HG02588 (cell line): Measurements from ENCODE around the gene RIN3.

Experiments used
- ATAC-seq: cut with Tn5 transposase; IDR thresholded peaks from one replicate; pipeline ENCODE4 v1.9.1; 2021; ENCODE audit warnings: mild to moderate bottlenecking, moderate library complexity; ENCODE audit not compliant: unreplicated experiment

RIN3 gene

DNA sequence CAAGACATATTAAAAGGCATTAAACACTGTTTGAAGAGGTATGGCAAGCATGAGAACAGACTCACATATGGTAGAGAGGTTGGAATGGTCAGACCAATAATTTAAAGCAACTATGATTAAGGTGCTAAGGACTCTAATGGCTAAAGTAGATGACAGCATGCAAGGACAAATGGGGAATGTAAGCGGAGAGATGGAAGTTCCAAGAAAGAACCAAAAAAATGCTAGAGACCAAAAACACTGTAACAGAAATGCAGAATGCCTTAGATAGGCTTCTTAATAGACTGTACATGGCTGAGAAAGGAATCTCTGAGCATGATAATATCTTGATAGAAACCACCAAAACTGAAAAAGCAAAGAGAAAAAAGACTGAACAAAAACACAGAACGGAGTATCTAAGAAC, 77.4 kb downstream of the RIN3 start:
- ATAC-seq, result no peak

DNA sequence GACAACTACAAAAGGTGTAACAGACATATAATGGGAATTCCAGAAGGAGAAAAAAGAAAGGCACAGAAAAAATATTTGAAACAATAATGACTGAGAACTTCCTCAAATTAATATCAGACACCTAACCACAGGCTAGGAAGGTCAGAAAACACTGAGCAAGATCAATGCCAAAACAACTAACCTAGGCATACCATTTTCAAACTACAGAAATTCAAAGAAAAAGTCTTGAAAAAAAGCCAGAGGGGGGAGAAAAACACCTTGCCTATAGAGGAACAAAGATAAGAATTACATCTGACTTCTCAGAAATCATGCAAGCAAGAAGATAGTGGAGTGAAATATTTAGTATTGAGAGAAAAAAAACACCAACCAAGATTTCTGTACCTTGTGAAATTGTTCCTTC, 77.8 kb downstream of the RIN3 start:
- ATAC-seq, result no peak

DNA sequence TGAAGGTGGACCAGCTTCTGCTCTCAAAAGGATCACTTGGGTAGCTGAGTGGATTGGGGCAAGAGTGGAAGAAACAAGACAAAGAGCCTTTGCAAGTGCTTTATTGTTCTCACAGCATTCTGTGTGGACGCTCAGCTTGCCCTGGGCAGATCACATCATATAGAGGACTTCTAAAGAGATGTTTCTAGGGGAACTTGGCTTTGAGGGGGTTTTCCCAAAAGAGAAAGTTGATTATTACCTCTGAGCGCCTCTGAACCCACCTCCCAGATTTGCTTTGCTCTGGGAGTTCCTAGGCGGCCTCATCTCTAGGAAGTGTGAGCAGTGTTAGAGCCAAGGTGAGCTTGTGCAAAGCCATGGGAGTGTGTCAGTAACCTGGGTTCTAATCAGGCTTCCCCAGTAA, 81.7 kb downstream of the RIN3 start:
- no peak for ATAC-seq

DNA sequence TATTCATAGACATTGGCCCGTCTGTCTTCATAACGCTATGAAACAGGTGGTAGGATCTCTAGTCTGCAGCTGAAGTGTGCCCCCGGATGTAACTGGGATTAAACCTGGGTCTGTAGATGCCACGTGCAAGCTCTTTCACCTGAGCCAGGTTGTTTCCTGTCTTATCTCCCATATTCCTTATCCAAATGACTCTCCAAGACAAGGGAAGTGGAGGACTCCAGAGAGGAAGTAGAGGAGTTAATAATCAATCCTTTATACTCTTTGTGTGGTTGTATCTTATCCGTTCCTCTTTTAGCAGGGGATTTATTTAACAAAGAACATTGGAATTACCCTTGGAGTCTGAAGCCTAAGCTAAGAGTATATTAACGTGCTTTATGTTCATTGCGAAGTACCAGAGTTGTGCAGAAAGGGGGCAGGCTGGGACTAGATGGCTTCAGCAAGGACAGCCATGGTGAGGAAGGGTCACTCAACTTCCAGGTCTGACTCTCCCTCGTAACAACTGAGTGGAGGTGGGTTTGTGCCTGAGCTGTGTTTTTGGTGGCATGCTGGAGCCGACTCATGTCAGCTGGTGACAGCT, 82.8 kb downstream of the RIN3 start:
- ATAC-seq, result no peak

- ATAC-seq, result no peak
Measured at GRCh38 chr14:92597906-92598905, 84.6 kb downstream of the RIN3 start.

DNA sequence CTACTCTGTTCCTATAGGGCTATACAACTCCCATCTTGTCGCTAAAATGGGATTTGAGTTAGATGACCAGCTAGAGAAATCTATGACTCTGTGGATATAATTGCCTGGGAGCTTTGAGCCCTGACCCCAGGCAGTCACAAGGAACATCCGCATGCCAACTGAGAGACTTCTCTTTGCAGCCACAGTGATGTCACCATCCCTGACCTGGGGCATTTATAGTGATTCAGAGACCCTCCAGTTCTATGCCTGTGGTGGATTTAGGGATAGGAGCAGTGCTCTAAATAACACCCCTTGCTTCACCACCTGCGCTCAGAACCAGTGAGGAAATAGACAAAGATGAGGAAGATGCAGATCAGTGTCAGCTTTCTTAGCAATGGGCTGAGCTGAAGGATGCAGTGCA, 86.2 kb downstream of the RIN3 start:
- no peak for ATAC-seq

DNA sequence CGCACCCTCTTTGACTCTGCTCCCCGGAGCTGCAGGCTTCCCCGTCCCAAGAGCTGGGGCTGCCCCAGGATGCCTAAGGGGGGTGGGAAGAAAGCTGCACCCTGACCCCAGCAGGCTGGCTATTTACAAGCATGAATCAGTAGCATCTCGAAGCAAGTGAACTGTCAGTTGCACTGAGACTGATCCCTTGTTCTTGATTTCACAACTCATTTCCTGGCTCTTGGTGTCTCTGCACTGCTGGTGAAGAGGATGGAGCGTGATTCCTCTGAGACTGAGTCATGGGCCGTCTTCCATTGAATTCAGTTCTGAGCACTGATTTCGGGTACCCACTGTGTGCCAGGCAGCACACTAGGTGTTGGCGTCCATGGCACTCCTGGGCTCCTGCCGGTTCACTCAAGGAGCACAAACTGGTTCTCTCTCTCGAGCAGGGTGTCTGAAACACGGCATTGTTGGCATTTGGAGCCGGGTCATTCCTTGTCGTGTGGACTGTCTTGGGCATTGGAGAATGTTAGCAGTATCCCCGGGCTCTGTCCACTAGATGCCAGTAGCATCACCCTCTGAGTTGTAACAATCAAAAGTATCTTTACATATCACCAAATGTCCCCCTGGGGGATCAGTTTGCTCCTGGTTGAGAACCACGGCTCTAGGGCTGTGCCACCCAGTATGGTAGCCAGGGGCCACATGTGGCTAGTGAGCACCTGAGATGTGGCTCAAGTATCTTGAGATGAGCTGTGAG, 86.9 kb downstream of the RIN3 start:
- ATAC-seq, result no peak

DNA sequence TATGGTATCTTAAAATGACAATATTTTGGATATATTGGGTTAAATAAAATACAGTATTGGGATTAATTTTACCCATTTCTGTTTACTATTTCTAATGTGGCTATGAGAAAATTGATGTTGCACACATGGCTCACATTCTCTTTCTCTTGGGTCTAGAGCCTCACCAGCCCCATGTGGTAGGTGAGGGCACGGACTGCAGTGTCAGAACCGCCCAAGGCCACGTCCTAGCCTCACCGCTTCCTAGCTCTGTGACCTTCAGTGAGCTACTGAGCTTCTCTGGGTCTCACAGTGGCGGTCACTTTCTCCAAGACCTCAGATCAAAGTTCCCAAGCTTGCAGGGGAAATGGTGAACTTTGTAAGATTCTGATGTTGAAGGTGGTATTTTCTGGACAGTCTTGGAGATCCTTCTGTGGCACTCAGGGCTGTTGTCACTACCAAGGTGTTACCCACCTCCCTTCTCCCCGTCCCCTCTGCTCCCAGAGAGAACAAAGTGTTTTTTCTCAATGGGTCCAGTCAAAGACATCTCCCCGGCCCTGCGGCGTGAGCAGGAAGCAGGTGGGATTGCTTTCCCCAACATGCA, 87.6 kb downstream of the RIN3 start:
- no peak for ATAC-seq

DNA sequence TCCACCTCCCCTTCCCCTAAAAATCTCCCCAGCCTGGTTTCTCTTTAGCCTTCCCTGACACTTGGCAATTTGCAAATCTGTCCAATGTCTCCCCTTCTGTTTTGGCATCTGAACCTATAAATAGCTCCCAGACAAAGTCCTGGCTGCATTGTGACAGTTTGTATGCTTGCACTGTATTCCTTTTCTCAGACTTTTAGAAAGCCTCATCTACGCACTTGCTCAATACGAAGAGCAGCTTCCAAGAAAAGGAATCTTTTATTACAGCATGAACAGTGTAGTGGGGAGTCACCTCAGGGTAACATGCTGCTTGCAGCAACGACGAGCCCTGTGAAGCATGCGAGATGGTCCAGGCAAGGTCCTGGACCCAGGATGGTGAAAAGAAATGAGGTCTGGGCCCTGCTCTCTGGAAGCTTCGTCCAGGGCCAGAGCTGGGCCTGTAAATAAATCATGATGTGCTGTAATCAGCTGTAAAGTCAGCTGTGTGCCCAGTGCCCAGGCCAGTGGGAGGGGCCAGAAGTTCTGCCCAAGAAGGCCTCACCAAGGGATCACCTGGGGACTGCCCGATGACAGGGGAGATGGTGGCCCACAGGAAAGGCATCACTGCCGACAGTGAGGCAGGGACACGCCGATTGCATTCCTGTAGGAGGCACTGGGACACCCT, 88.3 kb downstream of the RIN3 start:
- no peak for ATAC-seq

- no peak for ATAC-seq
Measured at GRCh38 chr14:92603309-92604242, 90.0 kb downstream of the RIN3 start.

DNA sequence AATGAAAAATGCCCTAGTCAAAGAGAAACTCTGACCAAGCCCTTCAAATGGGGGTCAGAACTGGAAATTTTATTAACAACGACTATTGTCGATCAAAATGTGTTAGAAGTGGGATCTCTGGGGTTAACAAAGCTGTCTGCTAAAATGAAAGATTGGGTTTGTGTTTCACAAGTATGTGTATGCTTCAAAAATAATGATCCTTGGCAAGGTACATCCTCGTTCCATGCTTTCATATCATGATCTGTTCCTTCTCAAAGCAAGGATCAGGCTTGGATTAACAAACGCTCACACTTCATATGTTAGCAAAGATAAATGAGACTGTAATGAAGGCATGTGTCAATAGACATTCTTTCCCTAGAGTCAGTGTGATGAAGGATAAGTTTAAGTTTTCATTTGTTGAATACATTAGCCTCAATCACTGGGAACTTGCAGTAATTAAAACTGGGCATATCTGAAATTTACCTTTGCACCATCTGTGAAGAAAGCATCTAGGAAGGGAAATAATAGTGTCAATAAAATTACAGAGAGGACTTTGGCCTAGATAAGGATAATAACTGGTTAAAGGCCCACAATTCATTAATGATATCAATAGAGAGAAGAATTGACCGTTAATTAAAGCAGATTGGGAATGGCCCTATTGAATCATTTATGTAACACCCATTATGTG, 91.8 kb downstream of the RIN3 start:
- ATAC-seq, result no peak

DNA sequence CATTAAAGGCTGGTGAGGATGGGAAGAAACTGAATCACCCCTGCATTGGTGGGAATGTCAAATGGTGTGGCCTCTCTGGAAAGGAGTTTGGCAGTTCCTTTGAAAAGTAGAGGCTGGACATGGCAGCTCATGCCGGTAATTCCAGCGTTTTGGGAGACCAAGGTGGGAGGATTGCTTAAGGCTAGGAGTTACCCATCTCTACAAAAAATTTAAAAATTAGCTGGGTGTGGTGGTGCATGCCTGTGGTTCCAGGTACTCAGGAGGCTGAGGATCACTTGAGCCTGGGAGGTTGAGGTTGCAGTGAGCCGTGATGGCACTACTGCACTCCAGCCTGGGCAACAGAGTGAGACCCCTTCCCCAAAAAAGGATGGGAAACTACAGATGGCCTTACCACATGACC, 93.7 kb downstream of the RIN3 start:
- ATAC-seq, result no peak

DNA sequence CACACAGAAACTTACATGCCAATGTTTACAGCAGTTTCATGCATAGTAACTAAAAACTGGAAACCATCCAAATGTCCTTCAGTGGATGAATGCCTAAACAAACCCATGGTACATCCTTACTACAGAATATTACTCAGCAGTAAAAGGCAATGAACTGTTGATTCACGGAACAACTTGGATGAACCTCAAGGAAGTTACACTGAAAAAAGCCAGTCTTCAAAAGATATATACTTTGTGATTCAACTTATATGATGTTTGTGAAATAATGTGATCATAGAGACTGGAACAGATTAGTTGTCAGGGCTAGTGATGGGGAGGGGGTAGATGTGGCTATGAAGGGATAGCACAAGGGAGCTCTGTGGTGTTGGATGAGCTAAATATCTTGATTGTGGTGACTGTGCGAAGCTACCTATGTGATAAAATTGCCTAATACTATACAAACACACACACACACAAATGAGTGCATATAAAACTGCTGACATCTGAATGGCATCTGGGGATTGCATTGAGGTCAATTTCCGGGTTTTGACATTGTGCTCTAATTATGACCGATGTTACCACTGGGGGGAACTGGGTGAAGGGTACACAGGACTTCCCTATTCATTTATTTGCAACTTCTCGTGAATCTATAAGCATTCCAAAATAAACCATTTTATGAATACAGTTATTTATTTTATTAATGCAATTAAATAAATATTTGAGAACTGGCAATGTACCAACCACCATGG, 94.3 kb downstream of the RIN3 start:
- ATAC-seq, result no peak

- ATAC-seq, result no peak
Measured at GRCh38 chr14:92609955-92610354, 96.4 kb downstream of the RIN3 start.

GRCh38 chr14:92610849-92611271, 97.3 kb downstream of the RIN3 start:
- no peak for ATAC-seq

GRCh38 chr14:92613008-92613658, 99.6 kb downstream of the RIN3 start:
- ATAC-seq, result no peak

DNA sequence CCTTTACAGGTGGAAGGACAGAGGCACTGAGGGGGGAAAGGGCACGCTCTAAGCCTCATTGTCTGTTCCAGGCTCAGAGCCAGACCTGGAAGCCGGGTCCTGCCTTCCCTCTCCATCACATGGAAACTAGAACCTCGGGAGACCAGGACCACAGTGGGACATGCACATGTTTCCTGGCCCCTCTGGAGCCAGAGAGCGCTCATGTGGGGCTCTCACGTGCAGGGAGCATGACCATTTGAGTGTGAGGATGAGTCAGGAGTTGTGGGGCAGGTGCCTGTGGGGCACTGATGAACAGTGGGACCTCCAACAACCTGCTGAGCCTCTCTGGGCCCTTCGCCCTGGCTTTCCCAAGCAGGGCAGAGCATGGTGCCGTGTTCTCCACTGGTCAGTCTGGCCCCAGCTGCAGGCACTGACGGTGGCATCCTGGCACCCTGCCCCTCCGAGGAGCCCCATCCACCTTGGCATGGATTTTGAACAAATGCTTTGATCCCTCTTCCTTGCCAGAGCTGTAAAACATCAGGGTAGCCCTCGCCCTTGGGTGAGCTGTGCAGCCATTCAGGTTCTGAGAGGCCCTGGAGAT, 100.2 kb downstream of the RIN3 start:
- ATAC-seq, result no peak

- peak; percentile 72 for ATAC-seq
Measured at GRCh38 chr14:92615451-92615850, 101.9 kb downstream of the RIN3 start.
